Measurements from ENCODE around the gene CHST13. TPM values are rescaled to one million over a fixed set of nuclear protein-coding genes. Genes with fewer than 3 reads are reported as not detected.

Gene CHST13
- total RNA-seq, 2 experiments from 2014 or later, result not detected

GRCh38 chr3:126547721-126548120, 23.8 kb downstream of the CHST13 start:
- POLR2A ChIA-PET, result no interaction called here
- H3K4me1 Mint-ChIP-seq (ENCODE audit: low read depth), result no peaks in the 10 kb centered on the region

GRCh38 chr3:126548556-126549466, 24.9 kb downstream of the CHST13 start:
- intact Hi-C loops (cut with DNase I, micrococcal nuclease), result no loop called here
- no peaks in the 10 kb centered on the region for H3K27me3 ChIP-seq (ENCODE audit: control insufficient read depth in 1 of 2, insufficient read depth in 2 of 2, low read length in 2 of 2)
- no peak for ATAC-seq (ENCODE audit: poor library complexity)
- no peaks in the 10 kb centered on the region for H3K36me3 ChIP-seq (ENCODE audit: insufficient read depth, low read length)
- H3K9me3 Mint-ChIP-seq, result no peaks in the 10 kb centered on the region
- no peaks in the 10 kb centered on the region for H3K9me3 ChIP-seq (ENCODE audit: control insufficient read depth in 1 of 2, insufficient read depth in 1 of 2, low read length in 2 of 2)
- H3K4me3 Mint-ChIP-seq, result no peak overlapping the region
- ChIA-PET CTCF (no interaction called here), POLR2A (no interaction called here)
- H3K27ac Mint-ChIP-seq, result no peak overlapping the region
- no peak for TF ChIP-seq CTCF (IDR thresholded peaks at IDR 0.05)
- H3K27me3 Mint-ChIP-seq, result no peaks in the 10 kb centered on the region
- H3K4me3 ChIP-seq (ENCODE audit: low read length), result no peak overlapping the region
- peak in 1 of 14 experiments; percentile 10 for DNase-seq
- H3K4me1 ChIP-seq (ENCODE audit: insufficient read depth, low read length), result no peaks in the 10 kb centered on the region
- H3K4me1 Mint-ChIP-seq (ENCODE audit: low read depth), result no peaks in the 10 kb centered on the region
- no peak overlapping the region for H3K27ac ChIP-seq (ENCODE audit: low read depth in 1 of 2, low read length in 2 of 2)
- no peaks in the 10 kb centered on the region for H3K36me3 Mint-ChIP-seq (ENCODE audit: low read depth)

More at GRCh38 chr3:126547721-126548120, 23.8 kb downstream of the CHST13 start:
- Histone ChIP-seq H3K4me1 (ENCODE audit: insufficient read depth, low read length) (no peaks in the 10 kb centered on the region), H3K9me3 (ENCODE audit: control insufficient read depth in 1 of 2, insufficient read depth in 1 of 2, low read length in 2 of 2) (peaks cover 0 to 4% of the 10 kb centered on the region in 2 experiments), H3K27me3 (ENCODE audit: control insufficient read depth in 1 of 2, insufficient read depth in 2 of 2, low read length in 2 of 2) (no peaks in the 10 kb centered on the region), H3K27ac (ENCODE audit: low read depth in 1 of 2, low read length in 2 of 2) (no peak overlapping the region), H3K4me3 (ENCODE audit: low read length) (no peak overlapping the region), H3K36me3 (ENCODE audit: insufficient read depth, low read length) (no peaks in the 10 kb centered on the region)
- DNase-seq (no peak), ATAC-seq (ENCODE audit: poor library complexity) (no peak)
- Mint-ChIP-seq H3K4me3 (no peak overlapping the region), H3K36me3 (ENCODE audit: low read depth) (no peaks in the 10 kb centered on the region), H3K27ac (no peak overlapping the region), H3K9me3 (no peaks in the 10 kb centered on the region), H3K27me3 (no peaks in the 10 kb centered on the region)
- CTCF ChIA-PET, result no interaction called here
- no peak for TF ChIP-seq CTCF (IDR thresholded peaks at IDR 0.05)
- intact Hi-C loops (cut with DNase I, micrococcal nuclease), result no loop called here

- Mint-ChIP-seq H3K4me1 (ENCODE audit: low read depth) (no peaks in the 10 kb centered on the region), H3K36me3 (ENCODE audit: low read depth) (no peaks in the 10 kb centered on the region), H3K27me3 (no peaks in the 10 kb centered on the region), H3K27ac (no peak overlapping the region), H3K4me3 (no peak overlapping the region), H3K9me3 (no peaks in the 10 kb centered on the region)
- Histone ChIP-seq H3K9me3 (ENCODE audit: control insufficient read depth in 1 of 2, insufficient read depth in 1 of 2, low read length in 2 of 2) (no peaks in the 10 kb centered on the region), H3K27me3 (ENCODE audit: control insufficient read depth in 1 of 2, insufficient read depth in 2 of 2, low read length in 2 of 2) (no peaks in the 10 kb centered on the region), H3K27ac (ENCODE audit: low read depth in 1 of 2, low read length in 2 of 2) (no peak overlapping the region), H3K4me1 (ENCODE audit: insufficient read depth, low read length) (no peaks in the 10 kb centered on the region), H3K36me3 (ENCODE audit: insufficient read depth, low read length) (no peaks in the 10 kb centered on the region), H3K4me3 (ENCODE audit: low read length) (no peak overlapping the region)
- DNase-seq (peak in 2 of 14 experiments; percentile 6 to 12), ATAC-seq (ENCODE audit: poor library complexity) (no peak)
- intact Hi-C loops (cut with DNase I, micrococcal nuclease), result no loop called here
- no peak for TF ChIP-seq CTCF (IDR thresholded peaks at IDR 0.05)
- ChIA-PET POLR2A (no interaction called here), CTCF (no interaction called here)
Measured at GRCh38 chr3:126549861-126550487, 26.0 kb downstream of the CHST13 start.
